ENCODE results near the gene AZIN2.

DNA sequence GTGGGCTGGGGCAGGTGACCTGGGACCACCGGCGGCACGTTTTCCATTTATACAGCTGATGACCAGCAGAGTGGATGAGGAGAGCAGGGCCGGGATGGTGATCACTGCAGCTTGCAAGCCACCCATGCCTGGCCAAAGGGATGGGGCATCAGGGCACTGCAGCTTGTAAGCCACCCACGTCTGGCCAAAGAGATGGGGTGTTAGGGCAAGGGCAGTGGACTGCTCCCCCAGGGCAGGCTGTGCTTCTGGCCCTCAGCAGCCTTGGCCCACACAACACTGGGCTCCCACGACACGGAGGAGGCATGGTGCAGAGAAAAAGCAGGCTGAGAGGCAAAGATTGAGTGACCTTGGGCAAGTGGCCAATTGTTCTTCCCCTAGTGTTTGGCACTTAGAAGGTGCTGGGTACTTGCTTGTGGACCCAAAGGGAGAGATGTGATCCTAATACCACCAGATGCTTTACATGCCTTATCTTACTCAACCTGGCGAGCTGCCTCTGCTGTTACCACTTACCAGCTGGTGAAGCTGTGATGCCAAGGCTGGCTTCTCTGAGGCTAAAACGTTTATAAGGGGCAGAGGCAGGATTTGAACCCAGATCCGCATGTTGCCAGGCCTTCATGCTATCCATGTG lies 52.6 kb downstream of the AZIN2 start:
- no peak for TF ChIP-seq NCOA1 (CRISPR knock-in tag; IDR thresholded peaks at IDR 0.05)
- TF ChIP-seq, protein P1, sequence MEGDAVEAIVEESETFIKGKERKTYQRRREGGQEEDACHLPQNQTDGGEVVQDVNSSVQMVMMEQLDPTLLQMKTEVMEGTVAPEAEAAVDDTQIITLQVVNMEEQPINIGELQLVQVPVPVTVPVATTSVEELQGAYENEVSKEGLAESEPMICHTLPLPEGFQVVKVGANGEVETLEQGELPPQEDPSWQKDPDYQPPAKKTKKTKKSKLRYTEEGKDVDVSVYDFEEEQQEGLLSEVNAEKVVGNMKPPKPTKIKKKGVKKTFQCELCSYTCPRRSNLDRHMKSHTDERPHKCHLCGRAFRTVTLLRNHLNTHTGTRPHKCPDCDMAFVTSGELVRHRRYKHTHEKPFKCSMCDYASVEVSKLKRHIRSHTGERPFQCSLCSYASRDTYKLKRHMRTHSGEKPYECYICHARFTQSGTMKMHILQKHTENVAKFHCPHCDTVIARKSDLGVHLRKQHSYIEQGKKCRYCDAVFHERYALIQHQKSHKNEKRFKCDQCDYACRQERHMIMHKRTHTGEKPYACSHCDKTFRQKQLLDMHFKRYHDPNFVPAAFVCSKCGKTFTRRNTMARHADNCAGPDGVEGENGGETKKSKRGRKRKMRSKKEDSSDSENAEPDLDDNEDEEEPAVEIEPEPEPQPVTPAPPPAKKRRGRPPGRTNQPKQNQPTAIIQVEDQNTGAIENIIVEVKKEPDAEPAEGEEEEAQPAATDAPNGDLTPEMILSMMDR (CRISPR knock-in tag; IDR thresholded peaks at IDR 0.05): no peak
- no peak for TF ChIP-seq FOXP1 (IDR thresholded peaks at IDR 0.05)
- TF ChIP-seq FOXP1 (CRISPR knock-in tag; IDR thresholded peaks at IDR 0.05): no peak

All from HepG2 (cell line).